ENCODE data around the gene ARRDC4. TPM values are rescaled to one million over a fixed set of nuclear protein-coding genes. Genes with fewer than 3 reads are reported as not detected.
"Not testable (repeated sequence)": the region's sequence is repeated elsewhere in the genome, so short reads cannot be mapped to it uniquely, and the experiment has no call there.

Gene ARRDC4
- polyA plus RNA-seq, 3 donors: 19.6 to 58.1 (median 25.4) TPM

- H3K27ac ChIP-seq (ENCODE audit: low read depth, low read length): no peak overlapping the region
- WGBS, 3 donors: 4% methylated on average over 47 to 48 of the region's 48 CpGs
Measured at GRCh38 chr15:97961067-97961954, 808 bp downstream of the ARRDC4 start.

DNA sequence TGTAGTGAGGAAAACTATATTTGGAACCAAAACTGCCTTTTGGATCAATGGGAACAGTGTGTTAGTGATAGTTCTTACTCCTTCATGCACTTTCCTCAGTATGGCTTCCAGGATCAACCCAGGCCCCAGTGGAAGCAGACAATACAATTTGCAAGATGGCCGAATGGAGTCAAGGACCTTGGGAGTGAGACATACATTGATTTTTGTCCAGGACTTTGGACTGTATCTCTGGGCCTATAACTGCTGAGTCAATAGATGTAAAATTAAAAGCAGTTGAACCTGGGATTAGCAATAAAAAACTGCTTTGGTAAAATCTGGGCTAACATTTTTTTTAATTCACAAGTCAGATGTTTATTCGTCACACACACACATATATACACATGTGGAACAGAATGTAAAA is 1.8 kb downstream of the ARRDC4 start:
- WGBS, 3 donors: 70 to 90% (median 87%) methylated on average over 2 of the region's 2 CpGs
- no peak overlapping the region for H3K27ac ChIP-seq (ENCODE audit: low read depth, low read length)

DNA sequence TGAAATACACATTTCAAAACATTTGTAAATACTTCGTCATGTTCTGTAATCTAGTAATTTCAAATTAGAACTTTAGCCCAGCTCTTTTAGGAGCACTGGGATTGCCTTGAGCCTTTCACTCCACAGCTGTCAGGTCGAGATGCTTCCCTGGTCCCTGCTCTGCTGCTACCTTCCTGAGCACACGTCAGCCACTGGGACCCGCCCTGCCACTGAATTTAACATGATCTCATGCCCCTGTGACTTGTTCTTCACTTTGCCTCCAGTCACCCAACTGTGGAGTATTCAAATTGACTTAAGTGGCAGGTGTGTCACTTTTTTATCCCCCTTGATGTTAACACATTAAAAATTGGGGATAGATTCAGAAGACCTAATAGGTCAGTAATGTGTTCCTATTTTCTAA is 3.3 kb downstream of the ARRDC4 start:
- WGBS, 3 donors: 62 to 75% (median 69%) methylated on average over 4 of the region's 4 CpGs
- H3K27ac ChIP-seq (ENCODE audit: low read depth, low read length): no peak overlapping the region

GRCh38 chr15:97966246-97966645 is 5.7 kb downstream of the ARRDC4 start:
- no peak overlapping the region for H3K27ac ChIP-seq (ENCODE audit: low read depth, low read length)
- 27 to 57% (median 56%) methylated on average over 2 of the region's 2 CpGs for WGBS, 3 donors

GRCh38 chr15:97966924-97967620 is 6.6 kb downstream of the ARRDC4 start:
- H3K27ac ChIP-seq (ENCODE audit: low read depth, low read length): no peak overlapping the region
- WGBS, 3 donors: 61 to 76% (median 74%) methylated on average over 6 of the region's 6 CpGs

DNA sequence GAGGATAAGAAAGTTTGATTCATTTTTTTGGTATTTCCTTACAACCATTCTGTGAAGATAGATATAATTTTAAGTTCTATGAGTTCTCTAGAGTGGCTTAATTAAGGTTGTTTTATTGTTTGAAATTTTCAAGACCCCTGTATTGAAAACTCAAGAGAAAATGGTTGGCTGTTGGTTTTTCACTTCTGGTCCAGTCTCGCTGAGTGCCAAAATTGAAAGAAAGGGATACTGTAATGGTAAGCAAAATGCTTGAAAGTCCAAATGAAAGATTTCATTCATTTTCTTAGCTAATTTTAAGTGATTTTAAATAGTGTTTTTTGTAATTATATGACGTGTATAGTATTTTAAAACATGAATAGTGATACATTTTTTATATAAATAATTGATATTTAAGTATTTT is 7.4 kb downstream of the ARRDC4 start:
- 74 to 90% (median 81%) methylated on average over 2 of the region's 2 CpGs for WGBS, 3 donors
- H3K27ac ChIP-seq (ENCODE audit: low read depth, low read length): no peak overlapping the region

- WGBS, 3 donors: 60 to 71% (median 62%) methylated on average over 1 of the region's 1 CpG
- no peak overlapping the region for H3K27ac ChIP-seq (ENCODE audit: low read depth, low read length)
Measured at GRCh38 chr15:97968380-97968779, 7.9 kb downstream of the ARRDC4 start.

GRCh38 chr15:97972366-97972765 is 11.9 kb downstream of the ARRDC4 start:
- 50 to 65% (median 55%) methylated on average over 1 of the region's 1 CpG for WGBS, 3 donors

DNA sequence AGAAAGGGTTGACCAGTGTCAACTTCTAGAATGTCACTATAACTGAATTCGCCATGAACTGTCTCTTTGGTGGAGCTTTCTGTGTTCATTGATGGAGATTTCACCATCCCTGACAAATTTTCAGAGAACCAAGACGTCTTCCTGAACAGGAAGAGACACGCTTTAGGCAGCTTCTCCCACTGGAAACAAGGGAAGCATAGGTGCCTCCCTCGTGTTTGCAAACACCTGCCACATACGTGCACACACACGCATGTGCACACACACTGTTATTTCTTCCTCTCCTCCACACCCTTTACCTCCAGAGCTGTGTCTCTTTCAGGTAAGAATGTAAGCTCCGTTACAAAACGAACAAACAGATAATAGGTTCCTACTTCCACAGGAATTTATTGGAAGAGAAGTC is 15.6 kb downstream of the ARRDC4 start:
- H3K27ac ChIP-seq (ENCODE audit: low read depth, low read length): no peak overlapping the region
- WGBS, 3 donors: 76 to 86% (median 86%) methylated on average over 8 of the region's 8 CpGs

More at GRCh38 chr15:97972366-97972765, 11.9 kb downstream of the ARRDC4 start:
- no peak overlapping the region for H3K27ac ChIP-seq (ENCODE audit: low read depth, low read length)

GRCh38 chr15:97976766-97977503 is 16.4 kb downstream of the ARRDC4 start:
- 81 to 86% (median 85%) methylated on average over 10 of the region's 10 CpGs for WGBS, 3 donors
- H3K27ac ChIP-seq (ENCODE audit: low read depth, low read length): no peak overlapping the region

DNA sequence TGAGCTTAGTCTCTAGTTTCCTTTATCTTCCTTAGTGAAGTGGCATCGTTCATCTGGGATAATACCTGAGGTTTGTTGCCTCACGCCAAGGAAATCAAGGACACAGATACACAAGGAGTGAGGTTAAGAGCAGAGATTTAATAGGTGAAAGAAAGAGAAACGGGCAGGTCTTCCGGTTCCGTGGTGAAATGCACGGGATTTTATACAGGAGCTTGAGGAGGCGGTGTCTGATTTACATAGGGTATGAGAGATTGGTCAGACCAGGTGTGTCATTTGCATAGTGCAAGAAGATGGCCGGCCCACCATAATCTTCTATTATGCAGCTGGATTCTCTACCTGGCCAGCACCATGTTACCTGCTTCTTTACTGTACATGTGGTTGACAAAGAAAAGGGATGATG is 17.2 kb downstream of the ARRDC4 start:
- no peak overlapping the region for H3K27ac ChIP-seq (ENCODE audit: low read depth, low read length)
- WGBS, 3 donors: 51 to 83% (median 81%) methylated on average over 8 of the region's 8 CpGs

- H3K27ac ChIP-seq (ENCODE audit: low read depth, low read length): no peak overlapping the region
Measured at GRCh38 chr15:97978401-97979139, 18.1 kb downstream of the ARRDC4 start.

DNA sequence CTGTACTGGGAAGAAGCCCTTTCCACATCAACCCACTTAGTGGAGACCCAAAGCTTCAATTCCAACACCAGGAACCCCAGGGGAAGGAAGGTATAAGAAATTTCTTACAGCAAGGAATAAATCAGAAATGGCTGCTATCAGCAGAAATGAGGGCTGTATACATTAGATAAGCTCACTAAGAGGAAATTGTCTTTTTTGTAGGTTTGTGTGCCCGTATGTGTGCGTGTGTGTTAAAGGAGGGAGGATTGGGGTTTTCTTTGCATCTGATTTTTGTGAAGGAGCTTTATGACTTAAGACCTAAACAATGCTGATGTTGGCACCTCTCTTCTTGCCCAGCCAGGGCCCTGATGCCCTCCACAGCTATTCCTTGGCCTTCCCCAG is 18.6 kb downstream of the ARRDC4 start:
- no peak overlapping the region for H3K27ac ChIP-seq (ENCODE audit: low read depth, low read length)
- 67 to 84% (median 83%) methylated on average over 2 of the region's 2 CpGs for WGBS, 3 donors

More at GRCh38 chr15:97978401-97979139, 18.1 kb downstream of the ARRDC4 start:
- 28 to 51% (median 50%) methylated on average over 4 of the region's 4 CpGs for WGBS, 3 donors

DNA sequence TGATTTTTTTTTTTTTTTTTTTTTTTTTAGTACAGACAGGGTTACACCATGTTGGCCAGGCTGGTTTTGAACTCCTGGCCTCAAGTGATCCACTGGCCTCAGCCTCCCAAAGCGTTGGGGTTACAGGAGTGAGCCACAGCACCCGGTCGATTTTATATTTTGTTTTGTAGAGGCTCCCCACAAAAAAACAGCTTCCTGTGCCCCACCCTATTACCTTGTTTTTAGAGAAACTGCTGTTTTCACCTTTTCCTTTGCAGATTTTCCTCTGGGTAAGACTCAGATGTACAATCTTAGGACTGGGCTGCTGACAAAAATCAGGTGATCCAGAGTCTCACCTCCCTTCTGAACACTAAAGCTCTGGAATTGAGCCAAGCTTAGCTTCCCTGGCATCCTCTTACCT is 20.6 kb downstream of the ARRDC4 start:
- H3K27ac ChIP-seq (ENCODE audit: low read depth, low read length): no peak overlapping the region
- WGBS, 3 donors: 60 to 86% (median 69%) methylated on average over 3 of the region's 3 CpGs

DNA sequence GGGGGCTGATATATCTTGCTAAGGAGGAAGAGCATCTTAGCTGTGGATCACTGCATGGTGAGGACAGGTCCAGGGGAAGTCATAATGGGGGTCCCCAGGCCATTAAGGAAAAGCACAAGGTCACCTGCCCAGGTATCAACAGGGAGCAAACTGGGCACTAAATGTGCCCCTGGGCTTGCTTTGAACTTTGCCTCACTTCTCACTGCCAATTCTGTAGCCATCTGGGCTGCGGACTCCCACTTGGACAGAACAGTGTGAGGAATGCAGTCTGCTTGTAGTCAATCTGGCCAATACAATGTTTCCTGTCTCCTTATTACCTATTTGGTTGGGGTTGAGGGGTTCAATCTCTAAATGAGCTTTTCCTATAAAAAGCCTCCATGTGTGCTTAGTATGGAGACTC is 21.3 kb downstream of the ARRDC4 start:
- H3K27ac ChIP-seq (ENCODE audit: low read depth, low read length): no peak overlapping the region
- 84 to 100% (median 89%) methylated on average over 1 of the region's 1 CpG for whole genome bisulfite sequencing, 3 donors

DNA sequence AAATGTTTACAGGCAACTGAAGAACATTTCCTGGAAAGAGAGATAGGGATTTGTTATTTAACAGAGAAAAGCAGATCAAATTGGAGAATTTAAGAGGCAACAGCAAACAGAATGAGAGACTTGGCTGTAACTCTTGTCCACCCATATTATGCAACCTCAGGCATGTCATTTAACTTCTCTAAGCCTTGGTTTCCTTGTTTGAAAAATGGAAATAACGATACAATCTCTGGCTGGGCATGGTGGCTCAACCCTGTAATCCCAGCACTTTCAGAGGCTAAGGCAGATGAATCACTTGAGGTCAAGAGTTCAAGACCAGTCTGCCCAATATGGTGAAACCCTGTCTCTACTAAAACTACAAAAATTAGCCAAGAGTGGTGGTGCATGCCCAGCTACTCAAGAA is 23.7 kb downstream of the ARRDC4 start:
- H3K27ac ChIP-seq (ENCODE audit: low read depth, low read length): no peak overlapping the region
- WGBS, 3 donors: 47 to 73% (median 47%) methylated on average over 1 of the region's 1 CpG

DNA sequence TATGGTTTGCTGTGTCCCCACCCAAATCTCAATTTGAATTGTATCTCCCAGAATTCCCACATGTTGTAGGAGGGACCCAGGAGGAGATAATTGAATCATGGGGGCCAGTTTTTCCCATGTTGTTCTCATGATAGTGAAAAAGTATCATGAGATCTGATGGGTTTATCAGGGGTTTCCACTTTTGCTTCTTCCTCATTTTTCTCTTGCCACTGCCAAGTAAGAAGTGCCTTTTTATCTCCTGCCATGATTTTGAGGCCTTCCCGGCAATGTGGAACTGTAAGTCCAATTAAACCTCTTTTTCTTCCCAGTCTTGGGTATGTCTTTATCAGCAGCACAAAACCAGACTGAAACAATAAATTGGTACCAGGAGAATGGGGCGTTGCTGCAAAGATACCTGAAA is 25.5 kb downstream of the ARRDC4 start:
- 69 to 91% (median 84%) methylated on average over 2 of the region's 2 CpGs for WGBS, 3 donors
- not testable (repeated sequence) for H3K27ac ChIP-seq (ENCODE audit: low read depth, low read length)

DNA sequence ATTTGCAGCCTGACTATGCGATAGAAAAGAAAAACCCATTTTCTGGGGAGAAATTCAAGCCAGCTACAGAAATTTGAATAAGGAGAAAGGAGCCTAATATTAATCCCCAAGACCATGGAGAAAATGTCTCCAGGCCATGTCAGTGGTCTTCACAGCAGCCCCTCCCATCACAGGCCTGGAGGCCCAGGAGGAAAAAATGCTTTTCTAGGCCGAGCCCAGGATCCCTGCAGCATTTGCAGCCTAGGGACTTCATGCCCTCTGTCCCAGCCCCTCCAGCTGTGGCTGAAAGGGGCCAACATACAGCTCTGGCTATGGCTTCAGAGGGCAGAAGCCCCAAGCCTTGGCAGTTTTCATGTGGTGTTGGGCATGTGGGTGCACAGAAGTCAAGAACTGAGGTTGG is 26.3 kb downstream of the ARRDC4 start:
- WGBS, 3 donors: 84 to 94% (median 94%) methylated on average over 2 of the region's 2 CpGs
- no peak overlapping the region for H3K27ac ChIP-seq (ENCODE audit: low read depth, low read length)

All from adipose tissue (tissue), 3 donors.